OCI-LY1 (cell line): ENCODE results near the gene BCL2L13.
"Not testable (repeated sequence)": the region's sequence is repeated elsewhere in the genome, so short reads cannot be mapped to it uniquely, and the experiment has no call there.

ENCODE experiments used
- H2AFZ ChIP-seq: fragments of 200-600 bp; sonication (generic), shearing (Covaris generic); 2 replicates; pipeline ENCODE4 v1.6.0; 2014; ENCODE audit warnings: antibody characterized with exemption, mild to moderate bottlenecking, low read length
- H3F3A ChIP-seq: fragments of 200-600 bp; sonication (generic), shearing (Covaris generic); 2 replicates; pipeline ENCODE4 v1.6.0; 2014; ENCODE audit warnings: mild to moderate bottlenecking, antibody characterized with exemption, low read length, moderate library complexity; ENCODE audit not compliant: insufficient read depth
- H3K27ac ChIP-seq: fragments of 200-600 bp; sonication (generic); 2 replicates; pipeline ENCODE4 v1.5.1; 2014; ENCODE audit warnings: low read length, mixed run types, mild to moderate bottlenecking, low read depth; ENCODE audit not compliant: poor library complexity, severe bottlenecking
- H3K27me3 ChIP-seq: fragments of 200-600 bp; sonication (generic); 2 replicates; pipeline ENCODE4 v1.6.0; 2014; ENCODE audit warnings: antibody characterized with exemption, mild to moderate bottlenecking, low read length, moderate library complexity; ENCODE audit not compliant: insufficient read depth
- H3K36me3 ChIP-seq: fragments of 200-600 bp; sonication (generic); 2 replicates; pipeline ENCODE4 v1.6.1; 2014; ENCODE audit warnings: mild to moderate bottlenecking, antibody characterized with exemption, low read length, moderate library complexity, mixed read lengths; ENCODE audit not compliant: insufficient read depth
- H3K4me1 ChIP-seq: fragments of 200-600 bp; sonication (generic); 2 replicates; pipeline ENCODE4 v1.5.1; 2014; ENCODE audit warnings: mild to moderate bottlenecking, low read length, moderate library complexity; ENCODE audit not compliant: insufficient read depth, severe bottlenecking
- H3K4me2 ChIP-seq: fragments of 200-600 bp; sonication (generic), shearing (Covaris generic); 2 replicates; pipeline ENCODE4 v1.6.1; 2014; ENCODE audit warnings: low read length
- H3K4me3 ChIP-seq: fragments of 200-600 bp; sonication (generic); 2 replicates; pipeline ENCODE4 v1.5.1; 2014; ENCODE audit warnings: low read length, low read depth, mild to moderate bottlenecking, mixed read lengths; ENCODE audit not compliant: poor library complexity, severe bottlenecking
- H3K79me2 ChIP-seq: fragments of 200-600 bp; shearing (Covaris generic); 2 replicates; pipeline ENCODE4 v1.6.1; 2016; ENCODE audit warnings: mixed run types, low read length, mixed read lengths; ENCODE audit not compliant: insufficient read depth
- H3K9ac ChIP-seq: fragments of 200-600 bp; sonication (generic), shearing (Covaris generic); 2 replicates; pipeline ENCODE4 v1.6.1; 2014; ENCODE audit warnings: mild to moderate bottlenecking, low read length, mixed read lengths
- H3K9me2 ChIP-seq: fragments of 200-600 bp; sonication (generic), shearing (Covaris generic); 2 replicates; pipeline ENCODE4 v1.6.1; 2014; ENCODE audit warnings: low read depth, mild to moderate bottlenecking, low read length, mixed read lengths
- H3K9me3 ChIP-seq: fragments of 200-600 bp; shearing (Covaris generic); 2 replicates; pipeline ENCODE4 v1.6.1; 2014; ENCODE audit warnings: low read length, mixed read lengths
- H4K20me1 ChIP-seq: fragments of 200-600 bp; sonication (generic), shearing (Covaris generic); 2 replicates; pipeline ENCODE4 v1.6.0; 2016; ENCODE audit warnings: mild to moderate bottlenecking, low read length; ENCODE audit not compliant: insufficient read depth
- CTCF ChIP-seq: fragments of 200-600 bp; sonication (generic), shearing (Covaris generic); IDR thresholded peaks from 2 replicates; pipeline ENCODE4 v1.5.1; 2017; ENCODE audit warnings: mild to moderate bottlenecking, antibody characterized with exemption, low read length, moderate library complexity, mixed read lengths
- EZH2 ChIP-seq: fragments of 200-600 bp; sonication (generic), shearing (Covaris generic); IDR thresholded peaks from 2 replicates; pipeline ENCODE4 v1.8.0; 2017; ENCODE audit warnings: borderline replicate concordance, mixed run types, mild to moderate bottlenecking, antibody characterized with exemption, low read length, moderate library complexity, mixed read lengths

Gene BCL2L13

GRCh38 chr22:17694193-17694592, 55.6 kb downstream of the BCL2L13 start:
- Histone ChIP-seq H3K36me3 (peaks cover 43% of the 10 kb centered on the region), H3K27ac (no peak overlapping the region), H3K9me2 (no peaks in the 10 kb centered on the region), H3K27me3 (no peaks in the 10 kb centered on the region), H3F3A (no peaks in the 10 kb centered on the region), H3K4me3 (no peak overlapping the region), H2AFZ (no peak overlapping the region), H3K9ac (no peak overlapping the region), H3K4me2 (no peak overlapping the region), H4K20me1 (no peaks in the 10 kb centered on the region), H3K4me1 (no peaks in the 10 kb centered on the region), H3K9me3 (no peaks in the 10 kb centered on the region), H3K79me2 (no peaks in the 10 kb centered on the region)
- TF ChIP-seq EZH2: no peak
- no peak for TF ChIP-seq CTCF

- no peak for TF ChIP-seq CTCF
- TF ChIP-seq EZH2: no peak
- H3K9me2 ChIP-seq: no peaks in the 10 kb centered on the region
- H3K27ac ChIP-seq: no peak overlapping the region
- H3F3A ChIP-seq: no peaks in the 10 kb centered on the region
- H3K4me1 ChIP-seq: no peaks in the 10 kb centered on the region
- no peaks in the 10 kb centered on the region for H4K20me1 ChIP-seq
- no peaks in the 10 kb centered on the region for H3K9me3 ChIP-seq
- no peak overlapping the region for H3K9ac ChIP-seq
- H3K36me3 ChIP-seq: peaks cover 46% of the 10 kb centered on the region
- H3K4me3 ChIP-seq: no peak overlapping the region
- no peak overlapping the region for H2AFZ ChIP-seq
- H3K79me2 ChIP-seq: no peaks in the 10 kb centered on the region
- no peaks in the 10 kb centered on the region for H3K27me3 ChIP-seq
- no peak overlapping the region for H3K4me2 ChIP-seq
These were observed 56.2 kb downstream of the BCL2L13 start for GRCh38 chr22:17694752-17695151.

GRCh38 chr22:17695986-17696385, 57.4 kb downstream of the BCL2L13 start:
- H3K36me3 ChIP-seq: peaks cover 42% of the 10 kb centered on the region
- no peak overlapping the region for H3K4me2 ChIP-seq
- no peaks in the 10 kb centered on the region for H3K79me2 ChIP-seq
- no peak overlapping the region for H2AFZ ChIP-seq
- no peak overlapping the region for H3K9ac ChIP-seq
- H3K9me3 ChIP-seq: no peaks in the 10 kb centered on the region
- no peaks in the 10 kb centered on the region for H3K9me2 ChIP-seq
- no peaks in the 10 kb centered on the region for H3F3A ChIP-seq
- H3K4me1 ChIP-seq: no peaks in the 10 kb centered on the region
- no peak overlapping the region for H3K4me3 ChIP-seq
- no peaks in the 10 kb centered on the region for H3K27me3 ChIP-seq
- no peak for TF ChIP-seq CTCF
- TF ChIP-seq EZH2: no peak
- H4K20me1 ChIP-seq: no peaks in the 10 kb centered on the region
- no peak overlapping the region for H3K27ac ChIP-seq

- H3K79me2 ChIP-seq, H3K9me3 ChIP-seq, H3K9ac ChIP-seq, H3K4me2 ChIP-seq, H2AFZ ChIP-seq, H3K4me3 ChIP-seq, H3K27me3 ChIP-seq, H3K27ac ChIP-seq, H3K4me1 ChIP-seq, H3K9me2 ChIP-seq, H4K20me1 ChIP-seq, H3F3A ChIP-seq: not testable (repeated sequence)
- peaks cover 36% of the 10 kb centered on the region for H3K36me3 ChIP-seq
These were observed 58.6 kb downstream of the BCL2L13 start for GRCh38 chr22:17697196-17697595.

- not testable (repeated sequence) for H3K79me2 ChIP-seq, H3K4me1 ChIP-seq, H3K9me3 ChIP-seq, H3K9me2 ChIP-seq, H3K4me3 ChIP-seq, H3K4me2 ChIP-seq, H4K20me1 ChIP-seq, H3K9ac ChIP-seq, H2AFZ ChIP-seq, H3F3A ChIP-seq, H3K27me3 ChIP-seq, H3K27ac ChIP-seq
- H3K36me3 ChIP-seq: peaks cover 39% of the 10 kb centered on the region
These were observed 59.7 kb downstream of the BCL2L13 start for GRCh38 chr22:17698276-17698675.
